ENCODE data around the gene DOCK10. TPM values are rescaled to one million over a fixed set of nuclear protein-coding genes. Genes with fewer than 3 reads are reported as not detected.
A peak's percentile ranks its signal among the peaks of the same experiment; 100 is the strongest.

The DOCK10 gene
- total RNA-seq, 5 donors from 2014 or later (not counting 1 experiment from before 2014, with no cell fraction given), result 206 to 266 (median 235) TPM

- H3K9me3 Mint-ChIP-seq, result peaks cover 0 to 11% (median 3%) of the 10 kb centered on the region in 3 donors
- H3K4me3 Mint-ChIP-seq, result no peak overlapping the region
- H3K4me3 ChIP-seq (ENCODE audit: control insufficient read depth in 1 of 2, extremely low read depth in 1 of 2, low read length in 1 of 2), result no peak overlapping the region
- no peak overlapping the region for H3K27ac ChIP-seq (ENCODE audit: low read length)
- H3K27ac Mint-ChIP-seq, result peak overlapping the region in 1 of 2 donors; percentile 70
- ChIA-PET POLR2A (interaction anchor here in 1 of 2 donors (0.6 kb wide), 1 partner anchor 175 kb away, joined by 3 read pairs; no protein-coding TSS in a partner anchor), CTCF (interaction anchor here in 1 of 2 donors (0.7 to 1.1 kb wide), 2 partner anchors 12 to 69 kb away, joined by 3 to 5 read pairs; no protein-coding TSS in a partner anchor)
- H3K4me1 Mint-ChIP-seq, result no peaks in the 10 kb centered on the region
- no peaks in the 10 kb centered on the region for H3K4me1 ChIP-seq (ENCODE audit: control insufficient read depth in 1 of 2, extremely low read depth in 1 of 2, insufficient read depth in 2 of 2, low read length in 2 of 2)
- H3K27me3 Mint-ChIP-seq, result no peaks in the 10 kb centered on the region
- peaks cover 85% of the 10 kb centered on the region for H3K36me3 Mint-ChIP-seq
- H3K27me3 ChIP-seq (replicated peaks in 1 of 2; ENCODE audit: control insufficient read depth in 2 of 2, extremely low read depth in 1 of 2, insufficient read depth in 2 of 2, low read length in 1 of 2), result no peaks in the 10 kb centered on the region
- no peaks in the 10 kb centered on the region for H3K9me3 ChIP-seq
- ATAC-seq (replicated peaks in 1 of 4) (no peak), DNase-seq (no peak)
- WGBS (ENCODE audit: insufficient coverage), result 84% methylated on average over 2 of the region's 2 CpGs
- H3K36me3 ChIP-seq (ENCODE audit: control insufficient read depth in 2 of 2, extremely low read depth in 1 of 2, insufficient read depth in 1 of 2, low read length in 1 of 2), result peaks cover 19 to 94% of the 10 kb centered on the region in 2 donors
Observed at GRCh38 chr2:224843141-224843540, 199.1 kb downstream of the DOCK10 start.

GRCh38 chr2:224841910-224842309 is 200.4 kb downstream of the DOCK10 start:
- Mint-ChIP-seq H3K4me3 (no peak overlapping the region), H3K4me1 (no peaks in the 10 kb centered on the region), H3K27me3 (no peaks in the 10 kb centered on the region), H3K9me3 (peaks cover 0 to 11% (median 3%) of the 10 kb centered on the region in 3 donors), H3K36me3 (peaks cover 85% of the 10 kb centered on the region), H3K27ac (peak overlapping the region in 1 of 2 donors; percentile 3)
- H3K4me3 ChIP-seq (ENCODE audit: control insufficient read depth in 1 of 2, extremely low read depth in 1 of 2, low read length in 1 of 2), result no peak overlapping the region
- peaks cover 25 to 94% of the 10 kb centered on the region in 2 donors for H3K36me3 ChIP-seq (ENCODE audit: control insufficient read depth in 2 of 2, extremely low read depth in 1 of 2, insufficient read depth in 1 of 2, low read length in 1 of 2)
- 88% methylated on average over 1 of the region's 4 CpGs for WGBS (ENCODE audit: insufficient coverage)
- ATAC-seq (replicated peaks in 1 of 4) (no peak), DNase-seq (no peak)
- H3K4me1 ChIP-seq (ENCODE audit: control insufficient read depth in 1 of 2, extremely low read depth in 1 of 2, insufficient read depth in 2 of 2, low read length in 2 of 2), result no peaks in the 10 kb centered on the region
- H3K27ac ChIP-seq (ENCODE audit: low read length), result no peak overlapping the region
- CTCF ChIA-PET, result interaction anchor here in 1 of 2 donors (1.2 kb wide), 1 partner anchor 22 kb away, joined by 3 read pairs; no protein-coding TSS in a partner anchor
- H3K27me3 ChIP-seq (replicated peaks in 1 of 2; ENCODE audit: control insufficient read depth in 2 of 2, extremely low read depth in 1 of 2, insufficient read depth in 2 of 2, low read length in 1 of 2), result no peaks in the 10 kb centered on the region
- POLR2A ChIA-PET, result no interaction called here
- H3K9me3 ChIP-seq, result no peaks in the 10 kb centered on the region

- Histone ChIP-seq H3K4me1 (ENCODE audit: control insufficient read depth in 1 of 2, extremely low read depth in 1 of 2, insufficient read depth in 2 of 2, low read length in 2 of 2) (no peaks in the 10 kb centered on the region), H3K27me3 (replicated peaks in 1 of 2; ENCODE audit: control insufficient read depth in 2 of 2, extremely low read depth in 1 of 2, insufficient read depth in 2 of 2, low read length in 1 of 2) (no peaks in the 10 kb centered on the region), H3K27ac (ENCODE audit: low read length) (no peak overlapping the region), H3K9me3 (no peaks in the 10 kb centered on the region), H3K36me3 (ENCODE audit: control insufficient read depth in 2 of 2, extremely low read depth in 1 of 2, insufficient read depth in 1 of 2, low read length in 1 of 2) (peaks cover 12 to 90% of the 10 kb centered on the region in 2 donors), H3K4me3 (ENCODE audit: control insufficient read depth in 1 of 2, extremely low read depth in 1 of 2, low read length in 1 of 2) (no peak overlapping the region)
- ChIA-PET POLR2A (interaction anchor here (0.6 to 1.0 kb wide), 2 partner anchors 8 to 10 kb away, joined by 3 to 4 read pairs; no protein-coding TSS in a partner anchor), CTCF (no interaction called here)
- no peak overlapping the region for H3K4me3 Mint-ChIP-seq
- no peaks in the 10 kb centered on the region for H3K27me3 Mint-ChIP-seq
- peaks cover 0 to 11% (median 3%) of the 10 kb centered on the region in 3 donors for H3K9me3 Mint-ChIP-seq
- no peak overlapping the region for H3K27ac Mint-ChIP-seq
- DNase-seq (no peak), ATAC-seq (replicated peaks in 1 of 4) (no peak)
- peaks cover 79% of the 10 kb centered on the region for H3K36me3 Mint-ChIP-seq
- no peaks in the 10 kb centered on the region for H3K4me1 Mint-ChIP-seq
Observed at GRCh38 chr2:224838335-224838734, 203.9 kb downstream of the DOCK10 start.

GRCh38 chr2:224837558-224837957 is 204.7 kb downstream of the DOCK10 start:
- no peak overlapping the region for H3K27ac ChIP-seq (ENCODE audit: low read length)
- Mint-ChIP-seq H3K27ac (peak overlapping the region in 1 of 2 donors; percentile 49), H3K4me3 (no peak overlapping the region), H3K27me3 (no peaks in the 10 kb centered on the region), H3K4me1 (no peaks in the 10 kb centered on the region), H3K36me3 (peaks cover 79% of the 10 kb centered on the region), H3K9me3 (peaks cover 0 to 11% (median 3%) of the 10 kb centered on the region in 3 donors)
- no peak for ATAC-seq (replicated peaks in 1 of 4)
- POLR2A ChIA-PET, result no interaction called here
- H3K9me3 ChIP-seq, result no peaks in the 10 kb centered on the region
- no peak overlapping the region for H3K4me3 ChIP-seq (ENCODE audit: control insufficient read depth in 1 of 2, extremely low read depth in 1 of 2, low read length in 1 of 2)
- WGBS (ENCODE audit: insufficient coverage), result 83% methylated on average over 1 of the region's 3 CpGs
- H3K27me3 ChIP-seq (replicated peaks in 1 of 2; ENCODE audit: control insufficient read depth in 2 of 2, extremely low read depth in 1 of 2, insufficient read depth in 2 of 2, low read length in 1 of 2), result no peaks in the 10 kb centered on the region
- CTCF ChIA-PET, result interaction anchor here in 1 of 2 donors (0.8 kb wide), 1 partner anchor 51 kb away, joined by 3 read pairs; no protein-coding TSS in a partner anchor
- no peaks in the 10 kb centered on the region for H3K4me1 ChIP-seq (ENCODE audit: control insufficient read depth in 1 of 2, extremely low read depth in 1 of 2, insufficient read depth in 2 of 2, low read length in 2 of 2)
- H3K36me3 ChIP-seq (ENCODE audit: control insufficient read depth in 2 of 2, extremely low read depth in 1 of 2, insufficient read depth in 1 of 2, low read length in 1 of 2), result peaks cover 6 to 90% of the 10 kb centered on the region in 2 donors
- no peak for DNase-seq

- H3K9me3 Mint-ChIP-seq, result peaks cover 0 to 11% (median 3%) of the 10 kb centered on the region in 3 donors
- WGBS (ENCODE audit: insufficient coverage), result no CpG with 5 or more reads among the region's 2 CpGs
- Histone ChIP-seq H3K4me1 (ENCODE audit: control insufficient read depth in 1 of 2, extremely low read depth in 1 of 2, insufficient read depth in 2 of 2, low read length in 2 of 2) (no peaks in the 10 kb centered on the region), H3K36me3 (ENCODE audit: control insufficient read depth in 2 of 2, extremely low read depth in 1 of 2, insufficient read depth in 1 of 2, low read length in 1 of 2) (peaks cover 6 to 90% of the 10 kb centered on the region in 2 donors), H3K9me3 (no peaks in the 10 kb centered on the region), H3K27ac (ENCODE audit: low read length) (no peak overlapping the region), H3K4me3 (ENCODE audit: control insufficient read depth in 1 of 2, extremely low read depth in 1 of 2, low read length in 1 of 2) (no peak overlapping the region), H3K27me3 (replicated peaks in 1 of 2; ENCODE audit: control insufficient read depth in 2 of 2, extremely low read depth in 1 of 2, insufficient read depth in 2 of 2, low read length in 1 of 2) (no peaks in the 10 kb centered on the region)
- peaks cover 79% of the 10 kb centered on the region for H3K36me3 Mint-ChIP-seq
- ATAC-seq (replicated peaks in 1 of 4), result no peak
- no peak for DNase-seq
- H3K4me3 Mint-ChIP-seq, result no peak overlapping the region
- no peaks in the 10 kb centered on the region for H3K27me3 Mint-ChIP-seq
- H3K27ac Mint-ChIP-seq, result peak overlapping the region in 1 of 2 donors; percentile 49
- H3K4me1 Mint-ChIP-seq, result no peaks in the 10 kb centered on the region
- ChIA-PET POLR2A (interaction anchor here in 1 of 2 donors (0.6 kb wide), 1 partner anchor 38 kb away, joined by 4 read pairs; no protein-coding TSS in a partner anchor), CTCF (interaction anchor here in 1 of 2 donors (0.8 kb wide), 1 partner anchor 50 kb away, joined by 3 read pairs; no protein-coding TSS in a partner anchor)
Observed at GRCh38 chr2:224837066-224837465, 205.2 kb downstream of the DOCK10 start.

GRCh38 chr2:224836263-224836662 is 206.0 kb downstream of the DOCK10 start:
- H3K27me3 Mint-ChIP-seq, result no peaks in the 10 kb centered on the region
- CTCF ChIA-PET, result no interaction called here

More at GRCh38 chr2:224836263-224836662, 206.0 kb downstream of the DOCK10 start:
- no peaks in the 10 kb centered on the region for H3K9me3 ChIP-seq
- H3K4me1 ChIP-seq (ENCODE audit: control insufficient read depth in 1 of 2, extremely low read depth in 1 of 2, insufficient read depth in 2 of 2, low read length in 2 of 2), result no peaks in the 10 kb centered on the region
- Mint-ChIP-seq H3K27ac (no peak overlapping the region), H3K36me3 (peaks cover 80% of the 10 kb centered on the region), H3K4me1 (no peaks in the 10 kb centered on the region), H3K9me3 (peaks cover 0 to 7% (median 3%) of the 10 kb centered on the region in 3 donors), H3K4me3 (no peak overlapping the region)
- no peak overlapping the region for H3K4me3 ChIP-seq (ENCODE audit: control insufficient read depth in 1 of 2, extremely low read depth in 1 of 2, low read length in 1 of 2)
- no peak for DNase-seq
- H3K36me3 ChIP-seq (ENCODE audit: control insufficient read depth in 2 of 2, extremely low read depth in 1 of 2, insufficient read depth in 1 of 2, low read length in 1 of 2), result peaks cover 13 to 90% of the 10 kb centered on the region in 2 donors
- POLR2A ChIA-PET, result interaction anchor here in 1 of 2 donors (0.6 kb wide), 1 partner anchor 39 kb away, joined by 4 read pairs; no protein-coding TSS in a partner anchor
- no peak for ATAC-seq (replicated peaks in 1 of 4)
- no peak overlapping the region for H3K27ac ChIP-seq (ENCODE audit: low read length)
- H3K27me3 ChIP-seq (replicated peaks in 1 of 2; ENCODE audit: control insufficient read depth in 2 of 2, extremely low read depth in 1 of 2, insufficient read depth in 2 of 2, low read length in 1 of 2), result no peaks in the 10 kb centered on the region
